Measurements from ENCODE around the gene ZCCHC13.

Gene ZCCHC13

GRCh38 chrX:74353984-74354383 is 50.0 kb downstream of the ZCCHC13 start:
- Histone ChIP-seq H3K4me2 (ENCODE audit: low read depth, low read length, poor library complexity, severe bottlenecking) (no peak overlapping the region), H3K9me3 (ENCODE audit: insufficient read depth, low read depth, low read length) (no peaks in the 10 kb centered on the region), H3K4me1 (ENCODE audit: insufficient read depth, low read length, poor library complexity, severe bottlenecking) (no peaks in the 10 kb centered on the region), H3K79me2 (ENCODE audit: insufficient read depth, low read length) (no peaks in the 10 kb centered on the region), H3K9ac (ENCODE audit: low read depth, low read length, poor library complexity, severe bottlenecking) (no peak overlapping the region), H4K20me1 (ENCODE audit: insufficient read depth, low read length, poor library complexity, severe bottlenecking) (no peaks in the 10 kb centered on the region), H3K9me2 (replicated peaks; ENCODE audit: low read depth, low read length) (no peaks in the 10 kb centered on the region), H3K27me3 (ENCODE audit: insufficient read depth, low read length, poor library complexity, severe bottlenecking) (no peaks in the 10 kb centered on the region), H3F3A (ENCODE audit: low read depth) (no peaks in the 10 kb centered on the region), H2AFZ (ENCODE audit: low read length) (no peak overlapping the region), H3K4me3 (ENCODE audit: low read length, poor library complexity, severe bottlenecking) (no peak overlapping the region), H3K36me3 (ENCODE audit: insufficient read depth, low read length) (no peaks in the 10 kb centered on the region)
- TF ChIP-seq CTCF (conservative IDR thresholded peaks at IDR 0.05; ENCODE audit: low read length), result no peak
- TF ChIP-seq EZH2phosphoT487 (IDR thresholded peaks at IDR 0.05; ENCODE audit: borderline replicate concordance), result no peak

Data from Loucy (cell line).